Measurements from ENCODE around the gene SATB2. TPM values are rescaled to one million over a fixed set of nuclear protein-coding genes. Genes with fewer than 3 reads are reported as not detected.

The SATB2 gene
- total RNA-seq, 1 experiment from 2014 or later, result 13.8 TPM

DNA sequence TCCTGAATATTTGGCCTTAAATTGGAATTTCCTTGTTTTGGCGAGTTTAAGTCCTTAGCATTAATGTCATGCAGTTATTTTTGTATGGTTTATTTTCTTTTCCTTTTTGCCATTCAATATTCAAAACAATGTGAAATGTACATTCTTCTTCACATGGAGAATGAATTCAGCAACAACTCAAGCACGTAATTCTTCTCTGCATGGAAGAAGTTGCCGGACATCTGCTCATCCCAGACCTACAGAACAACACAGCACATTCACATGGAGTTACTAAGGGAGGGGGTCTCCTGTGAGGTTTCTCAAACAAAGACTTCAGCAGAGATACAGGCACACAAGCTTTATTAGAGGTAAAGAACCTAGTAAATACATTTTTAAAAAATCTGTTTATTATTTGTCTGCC lies 236.8 kb downstream of the SATB2 start:
- POLR2A ChIA-PET, result no interaction called here
- intact Hi-C loops (cut with micrococcal nuclease), result no loop called here
- RAD21 ChIA-PET (ENCODE audit: low non-redundant PET in 1 of 2, low total read pairs in 2 of 2, uncharacterized antibody in 2 of 2, unreplicated experiment in 2 of 2), result no interaction called here

More for the DNA sequence above, 236.8 kb downstream of the SATB2 start:
- Histone ChIP-seq H3K36me3 (ENCODE audit: control insufficient read depth in 1 of 2, insufficient read depth in 2 of 2, low read length in 2 of 2) (no peaks in the 10 kb centered on the region), H3K9me2 (ENCODE audit: insufficient read depth) (no peaks in the 10 kb centered on the region), H3K9me3 (ENCODE audit: control insufficient read depth in 1 of 2, insufficient read depth in 1 of 2, low read depth in 1 of 2, low read length in 2 of 2) (no peaks in the 10 kb centered on the region), H4K20me1 (ENCODE audit: insufficient read depth) (no peaks in the 10 kb centered on the region), H2AFZ (ENCODE audit: low read depth, low read length, poor library complexity, severe bottlenecking) (no peak overlapping the region), H3K27ac (ENCODE audit: low read depth, low read length) (no peak overlapping the region), H3K4me2 (ENCODE audit: low read length) (no peak overlapping the region), H3K79me2 (ENCODE audit: insufficient read depth, low read length) (no peaks in the 10 kb centered on the region), H3K4me3 (replicated peaks in 1 of 2; ENCODE audit: low read depth in 1 of 2, low read length in 2 of 2) (no peak overlapping the region), H3K9ac (ENCODE audit: low read length) (no peak overlapping the region), H3K4me1 (ENCODE audit: control insufficient read depth in 1 of 2, insufficient read depth in 2 of 2, low read length in 2 of 2) (peaks cover 0 to 5% of the 10 kb centered on the region in 2 experiments; a peak in 2 of 4 replicates), H3K27me3 (ENCODE audit: insufficient read depth, low read length) (no peaks in the 10 kb centered on the region)
- TF ChIP-seq YY1 (IDR thresholded peaks at IDR 0.05; ENCODE audit: extremely low read depth, insufficient replicate concordance, low read depth, low read length) (no peak), TCF7L2 (IDR thresholded peaks at IDR 0.05; ENCODE audit: borderline replicate concordance, extremely low read depth, insufficient read depth, insufficient read length) (no peak), CBX3 (IDR thresholded peaks at IDR 0.05; ENCODE audit: low read depth) (no peak), EGR1 (IDR thresholded peaks at IDR 0.05; ENCODE audit: low read depth) (no peak), ZNF274 (IDR thresholded peaks at IDR 0.05; ENCODE audit: low read depth, low read length) (no peak), SIN3A (IDR thresholded peaks at IDR 0.05; ENCODE audit: low read depth) (no peak), EZH2 (IDR thresholded peaks at IDR 0.05) (no peak), CEBPB (IDR thresholded peaks at IDR 0.05; ENCODE audit: low read depth) (no peak), ELF1 (IDR thresholded peaks at IDR 0.05; ENCODE audit: borderline replicate concordance, low read depth) (no peak), ZFX (IDR thresholded peaks at IDR 0.05) (no peak), SP1 (IDR thresholded peaks at IDR 0.05; ENCODE audit: low read depth) (no peak), POLR2AphosphoS5 (IDR thresholded peaks at IDR 0.05; ENCODE audit: low read depth, low read length) (no peak), SRF (IDR thresholded peaks at IDR 0.05; ENCODE audit: low read depth) (no peak), JUND (IDR thresholded peaks at IDR 0.05) (no peak), FOSL1 (IDR thresholded peaks at IDR 0.05; ENCODE audit: low read depth) (no peak)
- TF ChIP-seq, protein P1, sequence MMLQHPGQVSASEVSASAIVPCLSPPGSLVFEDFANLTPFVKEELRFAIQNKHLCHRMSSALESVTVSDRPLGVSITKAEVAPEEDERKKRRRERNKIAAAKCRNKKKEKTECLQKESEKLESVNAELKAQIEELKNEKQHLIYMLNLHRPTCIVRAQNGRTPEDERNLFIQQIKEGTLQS (IDR thresholded peaks at IDR 0.05), result no peak
- TF ChIP-seq, protein P2, sequence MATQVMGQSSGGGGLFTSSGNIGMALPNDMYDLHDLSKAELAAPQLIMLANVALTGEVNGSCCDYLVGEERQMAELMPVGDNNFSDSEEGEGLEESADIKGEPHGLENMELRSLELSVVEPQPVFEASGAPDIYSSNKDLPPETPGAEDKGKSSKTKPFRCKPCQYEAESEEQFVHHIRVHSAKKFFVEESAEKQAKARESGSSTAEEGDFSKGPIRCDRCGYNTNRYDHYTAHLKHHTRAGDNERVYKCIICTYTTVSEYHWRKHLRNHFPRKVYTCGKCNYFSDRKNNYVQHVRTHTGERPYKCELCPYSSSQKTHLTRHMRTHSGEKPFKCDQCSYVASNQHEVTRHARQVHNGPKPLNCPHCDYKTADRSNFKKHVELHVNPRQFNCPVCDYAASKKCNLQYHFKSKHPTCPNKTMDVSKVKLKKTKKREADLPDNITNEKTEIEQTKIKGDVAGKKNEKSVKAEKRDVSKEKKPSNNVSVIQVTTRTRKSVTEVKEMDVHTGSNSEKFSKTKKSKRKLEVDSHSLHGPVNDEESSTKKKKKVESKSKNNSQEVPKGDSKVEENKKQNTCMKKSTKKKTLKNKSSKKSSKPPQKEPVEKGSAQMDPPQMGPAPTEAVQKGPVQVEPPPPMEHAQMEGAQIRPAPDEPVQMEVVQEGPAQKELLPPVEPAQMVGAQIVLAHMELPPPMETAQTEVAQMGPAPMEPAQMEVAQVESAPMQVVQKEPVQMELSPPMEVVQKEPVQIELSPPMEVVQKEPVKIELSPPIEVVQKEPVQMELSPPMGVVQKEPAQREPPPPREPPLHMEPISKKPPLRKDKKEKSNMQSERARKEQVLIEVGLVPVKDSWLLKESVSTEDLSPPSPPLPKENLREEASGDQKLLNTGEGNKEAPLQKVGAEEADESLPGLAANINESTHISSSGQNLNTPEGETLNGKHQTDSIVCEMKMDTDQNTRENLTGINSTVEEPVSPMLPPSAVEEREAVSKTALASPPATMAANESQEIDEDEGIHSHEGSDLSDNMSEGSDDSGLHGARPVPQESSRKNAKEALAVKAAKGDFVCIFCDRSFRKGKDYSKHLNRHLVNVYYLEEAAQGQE (IDR thresholded peaks at IDR 0.05; ENCODE audit: low read depth), result no peak
- TF ChIP-seq, protein P3, sequence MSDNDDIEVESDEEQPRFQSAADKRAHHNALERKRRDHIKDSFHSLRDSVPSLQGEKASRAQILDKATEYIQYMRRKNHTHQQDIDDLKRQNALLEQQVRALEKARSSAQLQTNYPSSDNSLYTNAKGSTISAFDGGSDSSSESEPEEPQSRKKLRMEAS (IDR thresholded peaks at IDR 0.05), result no peak
- TF ChIP-seq, protein P4, sequence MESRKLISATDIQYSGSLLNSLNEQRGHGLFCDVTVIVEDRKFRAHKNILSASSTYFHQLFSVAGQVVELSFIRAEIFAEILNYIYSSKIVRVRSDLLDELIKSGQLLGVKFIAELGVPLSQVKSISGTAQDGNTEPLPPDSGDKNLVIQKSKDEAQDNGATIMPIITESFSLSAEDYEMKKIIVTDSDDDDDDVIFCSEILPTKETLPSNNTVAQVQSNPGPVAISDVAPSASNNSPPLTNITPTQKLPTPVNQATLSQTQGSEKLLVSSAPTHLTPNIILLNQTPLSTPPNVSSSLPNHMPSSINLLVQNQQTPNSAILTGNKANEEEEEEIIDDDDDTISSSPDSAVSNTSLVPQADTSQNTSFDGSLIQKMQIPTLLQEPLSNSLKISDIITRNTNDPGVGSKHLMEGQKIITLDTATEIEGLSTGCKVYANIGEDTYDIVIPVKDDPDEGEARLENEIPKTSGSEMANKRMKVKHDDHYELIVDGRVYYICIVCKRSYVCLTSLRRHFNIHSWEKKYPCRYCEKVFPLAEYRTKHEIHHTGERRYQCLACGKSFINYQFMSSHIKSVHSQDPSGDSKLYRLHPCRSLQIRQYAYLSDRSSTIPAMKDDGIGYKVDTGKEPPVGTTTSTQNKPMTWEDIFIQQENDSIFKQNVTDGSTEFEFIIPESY (IDR thresholded peaks at IDR 0.05; ENCODE audit: extremely low read depth, insufficient replicate concordance, low read length), result no peak
- TF ChIP-seq, protein P5, sequence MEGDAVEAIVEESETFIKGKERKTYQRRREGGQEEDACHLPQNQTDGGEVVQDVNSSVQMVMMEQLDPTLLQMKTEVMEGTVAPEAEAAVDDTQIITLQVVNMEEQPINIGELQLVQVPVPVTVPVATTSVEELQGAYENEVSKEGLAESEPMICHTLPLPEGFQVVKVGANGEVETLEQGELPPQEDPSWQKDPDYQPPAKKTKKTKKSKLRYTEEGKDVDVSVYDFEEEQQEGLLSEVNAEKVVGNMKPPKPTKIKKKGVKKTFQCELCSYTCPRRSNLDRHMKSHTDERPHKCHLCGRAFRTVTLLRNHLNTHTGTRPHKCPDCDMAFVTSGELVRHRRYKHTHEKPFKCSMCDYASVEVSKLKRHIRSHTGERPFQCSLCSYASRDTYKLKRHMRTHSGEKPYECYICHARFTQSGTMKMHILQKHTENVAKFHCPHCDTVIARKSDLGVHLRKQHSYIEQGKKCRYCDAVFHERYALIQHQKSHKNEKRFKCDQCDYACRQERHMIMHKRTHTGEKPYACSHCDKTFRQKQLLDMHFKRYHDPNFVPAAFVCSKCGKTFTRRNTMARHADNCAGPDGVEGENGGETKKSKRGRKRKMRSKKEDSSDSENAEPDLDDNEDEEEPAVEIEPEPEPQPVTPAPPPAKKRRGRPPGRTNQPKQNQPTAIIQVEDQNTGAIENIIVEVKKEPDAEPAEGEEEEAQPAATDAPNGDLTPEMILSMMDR (IDR thresholded peaks at IDR 0.05 in 2 of 3, conservative IDR thresholded peaks at IDR 0.05 in 1 of 3; ENCODE audit: borderline replicate concordance in 1 of 3, insufficient read depth in 1 of 3, low read depth in 2 of 3, low read length in 2 of 3), result no peak
- no TSS peak for BruUV-seq (replicated peaks)
- DNase-seq (ENCODE audit: low read depth, low spot score), result no peak
- CTCF ChIA-PET, result no interaction called here
- ATAC-seq, result no peak

All from HCT116 (cell line).